ENCODE results near the gene HSCB.

Gene HSCB

GRCh38 chr22:28769394-28770085 lies 27.7 kb downstream of the HSCB start:
- no peaks in the 10 kb centered on the region for H3K27me3 ChIP-seq (ENCODE audit: low read length)
- TF ChIP-seq CTCF (IDR thresholded peaks at IDR 0.05; ENCODE audit: insufficient read depth, low read length, poor library complexity, severe bottlenecking) (no peak), EZH2phosphoT487 (conservative IDR thresholded peaks at IDR 0.05; ENCODE audit: low read length) (no peak)
- H3K9ac ChIP-seq (ENCODE audit: low read length) = no peak overlapping the region

GRCh38 chr22:28771195-28771791 lies 29.5 kb downstream of the HSCB start:
- no peaks in the 10 kb centered on the region for H3K36me3 ChIP-seq (ENCODE audit: low read length)
- no peaks in the 10 kb centered on the region for H3K9me2 ChIP-seq (replicated peaks; ENCODE audit: insufficient read depth, low read length)
- TF ChIP-seq CTCF (IDR thresholded peaks at IDR 0.05; ENCODE audit: insufficient read depth, low read length, poor library complexity, severe bottlenecking) (no peak), EZH2phosphoT487 (conservative IDR thresholded peaks at IDR 0.05; ENCODE audit: low read length) (no peak)
- H3K27ac ChIP-seq (ENCODE audit: low read depth, low read length) = no peak overlapping the region
- no peak overlapping the region for H3K9ac ChIP-seq (ENCODE audit: low read length)
- no peak overlapping the region for H3K4me2 ChIP-seq (ENCODE audit: low read depth, low read length, poor library complexity, severe bottlenecking)
- no peaks in the 10 kb centered on the region for H3K27me3 ChIP-seq (ENCODE audit: low read length)
- no peaks in the 10 kb centered on the region for H3F3A ChIP-seq (ENCODE audit: insufficient read depth)
- no peak overlapping the region for H2AFZ ChIP-seq (ENCODE audit: low read depth, low read length, severe bottlenecking)
- no peaks in the 10 kb centered on the region for H4K20me1 ChIP-seq (ENCODE audit: low read depth, low read length)
- no peak overlapping the region for H3K4me3 ChIP-seq (ENCODE audit: insufficient read depth, low read length, poor library complexity, severe bottlenecking)
- H3K79me2 ChIP-seq (ENCODE audit: insufficient read depth, low read length) = peaks cover 24% of the 10 kb centered on the region
- no peaks in the 10 kb centered on the region for H3K9me3 ChIP-seq (ENCODE audit: insufficient read depth, low read length)

More at GRCh38 chr22:28769394-28770085, 27.7 kb downstream of the HSCB start:
- H3K9me2 ChIP-seq (replicated peaks; ENCODE audit: insufficient read depth, low read length) = no peaks in the 10 kb centered on the region
- no peak overlapping the region for H2AFZ ChIP-seq (ENCODE audit: low read depth, low read length, severe bottlenecking)
- no peaks in the 10 kb centered on the region for H3K9me3 ChIP-seq (ENCODE audit: insufficient read depth, low read length)
- H4K20me1 ChIP-seq (ENCODE audit: low read depth, low read length) = no peaks in the 10 kb centered on the region
- no peaks in the 10 kb centered on the region for H3F3A ChIP-seq (ENCODE audit: insufficient read depth)
- H3K4me2 ChIP-seq (ENCODE audit: low read depth, low read length, poor library complexity, severe bottlenecking) = no peak overlapping the region
- peaks cover 15% of the 10 kb centered on the region for H3K79me2 ChIP-seq (ENCODE audit: insufficient read depth, low read length)
- H3K27ac ChIP-seq (ENCODE audit: low read depth, low read length) = no peak overlapping the region
- H3K4me3 ChIP-seq (ENCODE audit: insufficient read depth, low read length, poor library complexity, severe bottlenecking) = no peak overlapping the region
- H3K36me3 ChIP-seq (ENCODE audit: low read length) = no peaks in the 10 kb centered on the region

GRCh38 chr22:28772633-28773460 lies 31.0 kb downstream of the HSCB start, which contains the start of gene CCDC117:
Gene CCDC117 (plus strand): TSS chr22:28772695. CDS start chr22:28772850, 155 bp downstream.
- H3K9me3 ChIP-seq (ENCODE audit: insufficient read depth, low read length) = no peaks in the 10 kb centered on the region
- peak within 1 kb of the TSS; percentile 97 for H2AFZ ChIP-seq (ENCODE audit: low read depth, low read length, severe bottlenecking)
- H3K9ac ChIP-seq (ENCODE audit: low read length) = peak within 1 kb of the TSS; percentile 68
- H3K79me2 ChIP-seq (ENCODE audit: insufficient read depth, low read length) = peaks cover 34% of the 10 kb centered on the region
- peak within 1 kb of the TSS; percentile 72 for H3K27ac ChIP-seq (ENCODE audit: low read depth, low read length)
- TF ChIP-seq CTCF (IDR thresholded peaks at IDR 0.05; ENCODE audit: insufficient read depth, low read length, poor library complexity, severe bottlenecking) (no peak), EZH2phosphoT487 (conservative IDR thresholded peaks at IDR 0.05; ENCODE audit: low read length) (no peak)
- no peaks in the 10 kb centered on the region for H3K36me3 ChIP-seq (ENCODE audit: low read length)
- H4K20me1 ChIP-seq (ENCODE audit: low read depth, low read length) = no peaks in the 10 kb centered on the region
- peak within 1 kb of the TSS; percentile 87 for H3K4me3 ChIP-seq (ENCODE audit: insufficient read depth, low read length, poor library complexity, severe bottlenecking)
- H3K27me3 ChIP-seq (ENCODE audit: low read length) = no peaks in the 10 kb centered on the region
- no peaks in the 10 kb centered on the region for H3K9me2 ChIP-seq (replicated peaks; ENCODE audit: insufficient read depth, low read length)
- no peaks in the 10 kb centered on the region for H3F3A ChIP-seq (ENCODE audit: insufficient read depth)
- peak within 1 kb of the TSS; percentile 82 for H3K4me2 ChIP-seq (ENCODE audit: low read depth, low read length, poor library complexity, severe bottlenecking)
